SU-DHL-6 (cell line): ENCODE measurements around the gene ST6GALNAC3.

Experiments used
- EZH2phosphoT487 ChIP-seq: fragments of 200-600 bp; sonication (generic), shearing (Covaris generic); conservative IDR thresholded peaks from 2 replicates; pipeline ENCODE4 v1.6.1; 2018; ENCODE audit warnings: mild to moderate bottlenecking, antibody characterized with exemption, low read length, moderate library complexity, mixed read lengths
- TF ChIP-seq, protein P1 (sequence below): fragments of 200-600 bp; sonication (generic); IDR thresholded peaks from one replicate; pipeline ENCODE4 v1.5.1; 2017; ENCODE audit warnings: antibody characterized with exemption, mild to moderate bottlenecking, low read length, moderate library complexity; ENCODE audit not compliant: insufficient read depth, poor library complexity, severe bottlenecking

- TF ChIP-seq, protein P1, sequence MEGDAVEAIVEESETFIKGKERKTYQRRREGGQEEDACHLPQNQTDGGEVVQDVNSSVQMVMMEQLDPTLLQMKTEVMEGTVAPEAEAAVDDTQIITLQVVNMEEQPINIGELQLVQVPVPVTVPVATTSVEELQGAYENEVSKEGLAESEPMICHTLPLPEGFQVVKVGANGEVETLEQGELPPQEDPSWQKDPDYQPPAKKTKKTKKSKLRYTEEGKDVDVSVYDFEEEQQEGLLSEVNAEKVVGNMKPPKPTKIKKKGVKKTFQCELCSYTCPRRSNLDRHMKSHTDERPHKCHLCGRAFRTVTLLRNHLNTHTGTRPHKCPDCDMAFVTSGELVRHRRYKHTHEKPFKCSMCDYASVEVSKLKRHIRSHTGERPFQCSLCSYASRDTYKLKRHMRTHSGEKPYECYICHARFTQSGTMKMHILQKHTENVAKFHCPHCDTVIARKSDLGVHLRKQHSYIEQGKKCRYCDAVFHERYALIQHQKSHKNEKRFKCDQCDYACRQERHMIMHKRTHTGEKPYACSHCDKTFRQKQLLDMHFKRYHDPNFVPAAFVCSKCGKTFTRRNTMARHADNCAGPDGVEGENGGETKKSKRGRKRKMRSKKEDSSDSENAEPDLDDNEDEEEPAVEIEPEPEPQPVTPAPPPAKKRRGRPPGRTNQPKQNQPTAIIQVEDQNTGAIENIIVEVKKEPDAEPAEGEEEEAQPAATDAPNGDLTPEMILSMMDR = no peak
- no peak for TF ChIP-seq EZH2phosphoT487
Measured at GRCh38 chr1:76209238-76209637, 134.7 kb downstream of the ST6GALNAC3 start.
